HCT116 (cell line): ENCODE results near the gene CFAP74. TPM values are rescaled to one million over a fixed set of nuclear protein-coding genes. Genes with fewer than 3 reads are reported as not detected.

Experiments
- ATAC-seq: fragments of 200-7000 bp; cut with Tn5 transposase; 2 replicates; pipeline ENCODE4 v1.9.1; 2020; ENCODE audit warnings: mild to moderate bottlenecking, moderate library complexity
- BruUV-seq: library from RNA; stranded (reverse); fragments of 400-500 nt; replicated peaks from 2 replicates; lab custom pipeline; 2021; lab: Mats Ljungman, UMichigan
- CTCF ChIA-PET: fragments of 300-600 bp; sonication (Branson Sonifier 250); formaldehyde crosslinking; loops from one replicate; lab custom pipeline; 2021; ENCODE audit warnings: antibody characterized with exemption; lab: Charles Lee
- POLR2A ChIA-PET: fragments of 300-600, 350-600 bp; sonication (Branson Sonifier 250); formaldehyde crosslinking; loops from one replicate; lab custom pipeline; 2021; ENCODE audit warnings: antibody characterized with exemption; lab: Charles Lee
- RAD21 ChIA-PET, 2 experiments: fragments of 300-600 bp; sonication (Branson Sonifier 250); formaldehyde crosslinking; loops; one replicate each; lab custom pipeline; 2023; ENCODE audit warnings: low total read pairs in 2 of 2; ENCODE audit not compliant: uncharacterized antibody in 2 of 2, unreplicated experiment in 2 of 2, low non-redundant PET in 1 of 2; lab: Charles Lee
- DNase-seq: peaks from one replicate; pipeline ENCODE4 v3.0.0-alpha.2; 2010; ENCODE audit warnings: low read depth, low spot score
- H2AFZ ChIP-seq: fragments of 200-600 bp; shearing (Covaris generic), sonication (generic); 2 replicates; pipeline ENCODE4 v1.6.1; 2017; ENCODE audit warnings: low read depth, mixed run types, mixed read lengths, antibody characterized with exemption, low read length; ENCODE audit not compliant: poor library complexity, severe bottlenecking
- H3K27ac ChIP-seq: 2 replicates; pipeline ENCODE4 v1.5.1; 2012; ENCODE audit warnings: low read depth, low read length
- H3K27me3 ChIP-seq: fragments of 200-600 bp; sonication (generic); 2 replicates; pipeline ENCODE4 v1.6.1; 2016; ENCODE audit warnings: mixed run types, low read length, mixed read lengths; ENCODE audit not compliant: insufficient read depth
- H3K36me3 ChIP-seq, 2 experiments: fragments of 200-500 bp in 1 of 2; fragments of 200-600 bp in 1 of 2; sonication (Bioruptor generic) in 1 of 2; sonication (generic) in 1 of 2; 2 replicates each; pipeline versions ENCODE4 v1.5.1 to v1.6.1; 2014 to 2016; ENCODE audit warnings: low read length in 2 of 2, inconsistent platforms in 1 of 2, mixed read lengths in 1 of 2, mixed run types in 1 of 2; ENCODE audit not compliant: insufficient read depth in 2 of 2, control insufficient read depth in 1 of 2
- H3K4me1 ChIP-seq, 2 experiments: fragments of 200-600 bp in 1 of 2; sonication (generic) in 1 of 2; 2 replicates each; pipeline versions ENCODE4 v1.5.1 to v1.6.1; 2012 to 2017; ENCODE audit warnings: low read length in 2 of 2, inconsistent platforms in 1 of 2, mild to moderate bottlenecking in 1 of 2, mixed read lengths in 1 of 2, mixed run types in 1 of 2, moderate library complexity in 1 of 2; ENCODE audit not compliant: insufficient read depth in 2 of 2, control insufficient read depth in 1 of 2
- H3K4me2 ChIP-seq: fragments of 200-600 bp; sonication (generic); 2 replicates; pipeline ENCODE4 v1.6.1; 2017; ENCODE audit warnings: mixed run types, low read length, mixed read lengths
- H3K4me3 ChIP-seq, 2 experiments: fragments of 200-600 bp in 1 of 2; sonication (generic) in 1 of 2; replicated peaks in 1 of 2; 2 replicates each; pipeline ENCODE4 v1.5.1; 2011 to 2016; ENCODE audit warnings: low read length in 2 of 2, control low read depth in 1 of 2, low read depth in 1 of 2, mild to moderate bottlenecking in 1 of 2, mixed read lengths in 1 of 2, mixed run types in 1 of 2
- H3K79me2 ChIP-seq: fragments of 200-600 bp; sonication (generic); 2 replicates; pipeline ENCODE4 v1.6.1; 2017; ENCODE audit warnings: mild to moderate bottlenecking, mixed run types, low read length, moderate library complexity, mixed read lengths; ENCODE audit not compliant: insufficient read depth
- H3K9ac ChIP-seq: fragments of 200-600 bp; sonication (generic); 2 replicates; pipeline ENCODE4 v1.6.1; 2016; ENCODE audit warnings: low read length, mixed read lengths
- H3K9me2 ChIP-seq: fragments of 200-600 bp; sonication (generic), shearing (Covaris generic); 2 replicates; pipeline ENCODE4 v1.6.1; 2017; ENCODE audit warnings: mixed run types, mild to moderate bottlenecking, moderate library complexity; ENCODE audit not compliant: insufficient read depth
- H3K9me3 ChIP-seq, 2 experiments: fragments of 200-500 bp in 1 of 2; fragments of 200-600 bp in 1 of 2; sonication (Bioruptor generic) in 1 of 2; sonication (generic) in 1 of 2; 2 replicates each; pipeline ENCODE4 v1.6.1; 2014 to 2017; ENCODE audit warnings: low read length in 2 of 2, mixed read lengths in 2 of 2, inconsistent platforms in 1 of 2, low read depth in 1 of 2, mild to moderate bottlenecking in 1 of 2, mixed run types in 1 of 2, moderate library complexity in 1 of 2; ENCODE audit not compliant: control insufficient read depth in 1 of 2, insufficient read depth in 1 of 2
- H4K20me1 ChIP-seq: fragments of 200-600 bp; sonication (generic), shearing (Covaris generic); 2 replicates; pipeline ENCODE4 v1.6.1; 2017; ENCODE audit warnings: mixed run types, mild to moderate bottlenecking, moderate library complexity; ENCODE audit not compliant: insufficient read depth
- CTCF ChIP-seq, 3 experiments: fragments of 200-600 bp in 1 of 3; sonication (generic) in 1 of 3; IDR thresholded peaks in 2 of 3; conservative IDR thresholded peaks in 1 of 3; 2 replicates each; pipeline ENCODE4 v1.5.1; 2012 to 2017; ENCODE audit warnings: low read depth in 2 of 3, low read length in 2 of 3, antibody characterized with exemption in 1 of 3, borderline replicate concordance in 1 of 3, control low read depth in 1 of 3, mild to moderate bottlenecking in 1 of 3, mixed read lengths in 1 of 3, mixed run types in 1 of 3, moderate library complexity in 1 of 3; ENCODE audit not compliant: insufficient read depth in 1 of 3
- EZH2 ChIP-seq: fragments of 200-600 bp; sonication (generic); IDR thresholded peaks from 2 replicates; pipeline ENCODE4 v1.6.1; 2017; ENCODE audit warnings: antibody characterized with exemption, mixed run types
- REST ChIP-seq: IDR thresholded peaks from 2 replicates; pipeline ENCODE4 v1.6.1; 2012; ENCODE audit warnings: low read depth
- ZFX ChIP-seq: fragments of 450-650 bp; IDR thresholded peaks from 2 replicates; pipeline ENCODE4 v1.6.1; 2017
- intact Hi-C: fragments of 100-400 bp; cut with micrococcal nuclease; formaldehyde crosslinking; loops from 2 replicates; pipeline ENCODE4 v1.10.0; 2022
- total RNA-seq: library from RNA; stranded (reverse); gene quantifications from one replicate; pipeline ENCODE4 v1.2.1, GENCODE V29; 2021; ENCODE audit not compliant: unreplicated experiment

Gene CFAP74
- total RNA-seq, 1 experiment from 2014 or later = 4.9 TPM

GRCh38 chr1:2024887-2025286 lies 21.3 kb upstream of the CFAP74 start (continued):
- TF ChIP-seq REST (no peak), EZH2 (no peak), ZFX (no peak)

- intact Hi-C loops = no loop called here
- Histone ChIP-seq H3K4me3 (no peak overlapping the region), H3K36me3 (no peaks in the 10 kb centered on the region), H3K79me2 (no peaks in the 10 kb centered on the region), H3K4me1 (peaks cover 3 to 6% of the 10 kb centered on the region in 2 experiments; a peak in 2 of 4 replicates), H3K4me2 (no peak overlapping the region), H3K9me3 (no peaks in the 10 kb centered on the region), H3K9me2 (no peaks in the 10 kb centered on the region), H2AFZ (no peak overlapping the region), H3K27ac (no peak overlapping the region), H3K27me3 (no peaks in the 10 kb centered on the region), H4K20me1 (no peaks in the 10 kb centered on the region), H3K9ac (no peak overlapping the region)
- ATAC-seq (no peak), DNase-seq (no peak)
- CTCF ChIA-PET = no interaction called here
- BruUV-seq = no TSS peak
- RAD21 ChIA-PET = no interaction called here
- POLR2A ChIA-PET = no interaction called here
- no peak for TF ChIP-seq CTCF (IDR thresholded peaks at IDR 0.05 in 2 of 3, conservative IDR thresholded peaks at IDR 0.05 in 1 of 3; ENCODE audit: borderline replicate concordance in 1 of 3, insufficient read depth in 1 of 3, low read depth in 2 of 3, low read length in 2 of 3)
- TF ChIP-seq, all 23 proteins: peak for 0
Observed at GRCh38 chr1:2024451-2024850, 20.9 kb upstream of the CFAP74 start.
